Activated T-helper 9 cell treated with anti-CD3 and anti-CD28 coated beads, Interleukin-2, amount 50 U/mL, for 16 hours (primary cell): ENCODE results near the gene MEOX1.

Source experiments
- DNase-seq: peaks from one replicate; pipeline ENCODE4 v3.0.0-alpha.2; 2020; ENCODE audit warnings: low read depth

MEOX1 gene

GRCh38 chr17:43591001-43591400 lies 70.7 kb downstream of the MEOX1 start:
- no peak for DNase-seq
